Jurkat, Clone E6-1 (cell line): ENCODE data around the gene CCL24.

Experiments
- DNase-seq: peaks from one replicate; pipeline ENCODE4 v3.0.0-alpha.2; 2011; ENCODE audit warnings: low read depth, low spot score
- H3K4me3 ChIP-seq: 2 replicates; pipeline ENCODE4 v1.5.1; 2011; ENCODE audit warnings: mild to moderate bottlenecking, low read length, control low read depth, moderate library complexity

The CCL24 gene

DNA sequence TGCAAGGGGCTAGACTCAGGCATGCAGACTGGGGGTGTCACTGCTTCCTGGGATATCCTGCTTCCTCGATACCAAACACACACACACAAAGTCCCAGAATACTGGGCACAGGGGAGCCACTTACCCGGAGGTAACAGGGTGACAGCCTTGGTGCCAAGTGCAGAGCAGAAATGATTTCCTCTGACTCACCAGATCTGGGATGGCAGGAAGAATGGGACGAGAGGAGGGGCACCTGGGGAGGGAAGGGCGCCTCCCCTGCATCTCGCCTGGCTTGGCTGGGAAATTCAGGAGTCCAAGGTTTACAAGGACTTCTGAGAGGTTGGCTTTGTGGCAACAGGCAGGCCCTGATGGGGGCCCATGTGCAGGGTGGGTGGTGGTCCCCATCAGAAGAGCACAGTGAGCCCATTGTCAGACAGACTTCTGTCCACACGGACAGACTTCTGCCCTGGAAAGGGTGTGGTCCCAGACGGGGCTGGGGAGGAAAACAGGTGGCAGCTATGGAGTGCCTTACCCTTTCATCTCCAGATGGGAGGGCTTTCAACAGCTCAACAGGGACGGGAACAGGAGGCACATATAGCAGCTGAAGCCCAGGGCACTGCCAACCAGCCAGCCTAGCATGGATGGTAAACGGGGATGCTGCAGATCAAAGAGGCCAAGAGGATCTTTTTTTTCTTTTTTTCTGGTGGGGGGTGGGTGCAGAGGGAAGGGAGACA is 9.7 kb upstream of the CCL24 start:
- no peak for DNase-seq
- H3K4me3 ChIP-seq = no peak overlapping the region

DNA sequence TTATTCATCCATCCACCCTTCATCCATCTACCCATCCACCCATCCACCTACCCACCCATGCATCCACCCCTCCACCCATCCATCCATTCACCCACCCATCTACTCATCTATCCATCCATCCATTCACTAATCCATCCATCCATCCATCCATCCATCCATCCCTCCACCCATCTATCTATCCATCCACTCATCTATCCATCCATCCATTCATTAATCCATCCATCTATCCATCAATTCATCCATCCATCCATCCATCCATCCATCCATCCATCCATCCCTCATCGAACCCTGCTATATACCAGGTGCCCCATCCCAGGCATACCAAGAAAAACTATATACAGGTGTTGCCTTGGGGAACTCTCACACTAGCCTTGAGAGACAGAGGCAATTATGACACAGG is 7.1 kb upstream of the CCL24 start:
- DNase-seq = no peak
- H3K4me3 ChIP-seq = no peak overlapping the region

DNA sequence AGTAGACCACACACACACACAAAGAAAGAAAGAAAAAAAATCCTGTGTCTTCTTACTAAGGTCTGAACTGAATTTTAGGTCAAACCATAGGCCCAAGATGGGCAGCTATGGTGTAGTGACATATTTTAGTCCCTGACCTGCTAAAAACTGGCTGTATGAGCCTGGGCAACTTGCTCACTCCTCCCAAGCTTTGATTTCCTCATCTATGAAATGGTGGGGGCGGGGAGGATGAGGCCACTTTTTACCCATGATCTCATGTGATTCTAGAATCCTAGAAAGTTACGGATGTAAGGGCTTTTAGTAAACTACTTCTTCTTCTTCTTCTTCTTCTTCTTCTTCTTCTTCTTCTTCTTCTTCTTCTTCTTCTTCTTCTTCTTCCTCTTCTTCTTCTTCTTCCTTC is 6.1 kb upstream of the CCL24 start:
- H3K4me3 ChIP-seq = no peak overlapping the region
- DNase-seq = no peak

DNA sequence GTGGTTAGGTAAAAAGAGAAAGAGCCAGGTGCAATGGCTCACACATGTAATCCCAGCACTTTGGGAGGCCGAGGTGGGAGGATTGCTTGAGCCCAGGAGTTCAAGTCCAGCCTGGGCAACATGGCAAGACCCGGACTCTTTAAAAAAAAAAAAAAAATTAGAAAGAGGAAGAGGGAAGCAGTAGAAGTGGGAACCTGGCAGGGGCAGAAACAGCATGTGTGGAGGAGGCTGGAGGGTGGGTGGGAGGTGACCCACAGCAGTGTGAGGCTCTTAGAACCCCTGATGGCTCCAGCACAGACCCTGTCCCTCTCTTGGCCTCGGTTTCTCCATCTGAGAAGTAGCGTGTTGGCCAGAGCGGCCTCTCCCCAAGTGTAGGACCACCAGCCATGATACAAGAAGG is 4.9 kb upstream of the CCL24 start:
- DNase-seq = no peak
- no peak overlapping the region for H3K4me3 ChIP-seq

DNA sequence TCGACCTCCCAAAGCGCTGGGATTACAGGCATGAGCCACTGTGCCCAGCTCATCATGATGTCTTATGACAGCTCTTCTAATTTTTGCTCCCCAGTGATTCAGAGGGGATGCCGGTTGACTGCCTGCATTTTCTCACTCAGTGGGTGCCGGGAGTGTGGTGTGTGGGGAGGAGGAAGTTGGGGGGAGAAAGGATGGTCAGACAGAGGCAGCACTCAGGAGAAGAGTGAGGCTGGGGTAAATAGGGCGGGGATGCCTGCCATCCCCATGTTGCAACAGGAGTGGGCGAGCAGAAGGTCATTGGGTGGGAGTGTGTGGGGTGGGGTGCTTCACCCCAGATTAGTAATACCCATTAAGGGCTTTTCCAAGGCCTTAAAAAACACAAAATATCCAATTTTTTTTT is 3.5 kb upstream of the CCL24 start:
- no peak for DNase-seq
- no peak overlapping the region for H3K4me3 ChIP-seq

DNA sequence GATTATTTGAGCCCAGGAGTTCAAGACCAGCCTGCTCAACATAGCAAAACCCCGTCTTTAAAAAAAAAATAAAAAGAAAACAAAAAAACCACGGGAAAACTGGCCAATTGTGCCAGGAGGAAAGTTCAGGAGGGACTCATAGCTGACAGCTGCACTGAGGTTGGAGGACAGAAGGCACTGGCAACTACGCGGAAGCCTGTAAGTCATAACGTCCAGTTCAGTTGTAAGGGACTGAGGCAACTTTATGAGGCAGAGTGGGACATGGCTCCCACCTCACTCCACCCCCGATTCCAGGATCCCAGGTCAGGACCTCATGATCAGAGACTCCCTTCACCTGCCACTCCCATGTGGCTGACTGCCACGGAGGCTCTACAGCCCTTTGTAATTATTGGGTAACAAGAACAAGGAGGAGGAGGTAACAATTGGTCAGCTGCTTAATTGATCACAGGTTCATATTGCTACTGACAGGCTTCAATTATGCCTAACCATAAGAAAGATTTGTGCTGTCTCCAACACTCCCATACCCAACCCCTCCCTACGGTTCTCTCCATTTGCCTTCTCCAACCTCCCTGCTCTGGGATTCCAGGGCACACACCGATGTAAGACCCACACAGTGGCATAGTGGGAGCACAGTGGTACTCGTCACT is 1.9 kb upstream of the CCL24 start:
- DNase-seq = no peak

DNA sequence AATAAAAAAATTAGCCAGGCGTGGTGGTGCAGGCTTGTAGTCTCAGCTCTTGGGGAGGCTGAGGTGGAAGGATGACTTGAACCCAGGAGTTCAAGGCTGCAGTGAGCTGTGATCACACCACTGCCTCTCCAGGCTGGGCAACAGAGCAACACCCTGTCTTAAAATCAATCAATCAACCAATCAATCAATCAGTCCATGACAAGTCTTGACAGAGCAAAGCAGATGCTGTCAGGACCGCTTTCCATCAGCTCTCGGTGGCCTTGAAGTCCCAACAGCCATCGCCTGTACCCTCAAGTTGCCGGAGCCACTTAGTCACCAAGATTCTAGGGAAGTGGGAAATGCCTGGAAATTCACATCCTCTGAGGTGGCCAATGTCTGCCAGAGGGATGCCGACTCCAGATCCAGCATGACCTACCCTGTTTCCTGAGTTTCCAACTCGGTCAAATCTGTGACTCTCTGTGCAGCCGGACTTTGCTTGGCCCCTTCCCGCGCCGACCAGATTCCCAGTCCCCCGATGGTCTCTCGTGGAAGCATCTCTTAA is 871 bp upstream of the CCL24 start:
- H3K4me3 ChIP-seq = no peak overlapping the region
- no peak for DNase-seq

More for the DNA sequence above, 1.9 kb upstream of the CCL24 start:
- no peak overlapping the region for H3K4me3 ChIP-seq

DNA sequence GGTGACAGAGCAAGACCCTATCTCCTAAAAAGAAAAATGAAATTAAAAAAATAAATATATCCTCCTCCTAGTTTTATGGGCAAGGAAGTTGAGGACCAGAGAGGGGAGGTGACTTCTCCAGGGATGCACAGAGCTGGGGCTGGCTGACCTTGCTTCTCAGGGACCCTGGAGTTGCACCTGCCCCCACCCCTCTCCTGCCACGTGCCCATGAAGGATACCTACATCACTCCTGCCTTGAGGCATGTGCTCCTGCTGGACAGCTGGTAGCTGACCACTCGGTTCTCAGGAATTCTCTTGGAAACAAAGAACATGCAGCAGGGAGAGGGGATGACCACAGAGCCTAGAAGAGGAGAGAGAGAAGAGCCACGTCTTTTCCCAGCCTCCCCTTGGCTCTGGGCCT is 522 bp downstream of the CCL24 start:
- DNase-seq = no peak
- H3K4me3 ChIP-seq = no peak overlapping the region

DNA sequence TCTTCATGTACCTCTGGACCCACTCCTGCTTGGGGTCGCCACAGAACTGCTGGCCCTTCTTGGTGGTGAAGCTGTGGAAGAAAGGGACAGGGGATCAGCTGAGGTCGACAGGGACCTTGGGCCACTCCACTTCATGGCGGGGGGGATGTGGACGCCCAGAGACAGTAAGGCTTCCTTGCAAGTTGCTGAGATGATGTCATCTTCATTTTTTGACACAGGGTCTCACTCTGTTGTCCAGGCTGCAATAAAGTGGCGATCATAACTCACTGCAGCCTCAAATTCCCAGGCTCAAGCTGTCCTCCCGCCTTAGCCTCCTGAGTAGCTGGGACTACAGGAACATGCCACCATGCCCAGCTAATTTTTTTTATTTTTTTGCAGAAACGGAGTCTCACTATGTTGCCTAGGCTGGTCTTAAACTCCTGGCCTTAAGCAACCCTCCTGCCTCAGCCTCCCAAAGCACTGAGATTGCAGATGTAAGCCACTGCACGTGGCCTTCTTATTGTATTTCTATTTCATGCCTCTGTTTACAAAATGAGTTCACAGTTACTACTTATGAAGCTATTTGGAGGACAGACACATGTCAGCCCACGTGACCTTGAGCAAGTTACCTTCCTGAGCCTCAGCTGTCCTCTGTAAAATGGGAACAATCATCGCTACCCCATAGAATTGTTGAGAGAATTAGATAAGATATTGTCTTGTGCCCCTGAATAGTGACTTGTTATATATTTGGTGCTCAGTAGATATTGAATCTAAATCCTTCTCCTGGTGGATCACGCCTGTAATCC is 1.5 kb downstream of the CCL24 start:
- no peak overlapping the region for H3K4me3 ChIP-seq
- DNase-seq = no peak

DNA sequence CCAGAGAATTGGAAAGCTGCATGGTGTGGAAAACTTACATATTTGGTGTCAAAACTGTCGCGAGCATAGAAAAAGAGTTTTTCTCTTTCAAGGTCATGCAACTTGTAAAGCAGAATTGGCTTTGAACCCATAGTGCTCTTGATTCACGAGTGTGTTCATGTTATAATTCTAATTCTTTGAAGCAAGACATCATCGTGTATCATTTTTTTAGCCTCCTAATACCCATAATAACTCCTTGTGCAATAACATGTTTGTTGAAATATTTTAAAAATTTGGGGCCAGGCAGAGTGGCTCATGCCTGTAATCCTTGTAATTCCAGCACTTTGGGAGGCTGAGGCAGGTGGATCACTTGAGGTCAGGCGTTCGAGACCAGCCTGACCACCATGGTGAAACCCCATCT is 4.2 kb downstream of the CCL24 start:
- H3K4me3 ChIP-seq = no peak overlapping the region
- DNase-seq = no peak

DNA sequence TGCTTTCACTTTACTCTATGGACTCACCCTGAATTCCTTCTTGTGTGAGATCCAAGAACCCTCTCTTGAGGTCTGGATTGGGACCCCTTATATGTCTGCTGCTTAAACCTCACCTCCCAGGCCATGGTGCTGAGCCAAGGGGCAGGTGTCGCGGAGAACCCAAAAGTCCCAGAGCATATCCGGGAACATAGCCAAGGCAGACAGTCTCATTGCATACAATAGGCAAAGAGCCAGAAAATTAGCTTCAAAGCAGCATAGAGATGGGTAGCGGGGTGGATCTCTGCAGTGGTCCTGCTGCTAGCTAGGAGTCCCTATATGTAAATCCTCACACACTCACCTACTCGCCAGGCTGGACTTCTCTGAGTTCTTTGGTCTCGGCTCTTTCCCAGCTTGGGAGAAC is 5.5 kb downstream of the CCL24 start:
- no peak for DNase-seq
- no peak overlapping the region for H3K4me3 ChIP-seq

DNA sequence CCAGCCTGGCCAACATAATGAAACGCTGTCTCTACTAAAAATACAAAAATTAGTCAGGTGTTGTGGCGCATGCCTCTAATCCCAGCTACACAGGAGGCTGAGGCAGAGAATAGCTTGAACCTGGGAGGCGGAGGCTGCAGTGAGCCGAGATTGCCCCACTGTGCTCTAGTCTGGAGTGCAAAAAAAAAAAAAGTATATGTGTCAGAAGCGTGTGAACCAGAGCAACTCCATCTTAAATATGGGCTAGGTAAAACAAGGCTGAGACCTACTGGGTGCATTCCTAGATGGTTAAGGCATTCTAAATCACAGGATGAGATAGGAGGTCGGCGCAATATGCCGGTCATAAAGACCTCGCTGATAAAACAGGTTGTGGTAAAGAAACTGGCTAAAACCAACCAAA is 6.2 kb downstream of the CCL24 start:
- H3K4me3 ChIP-seq = no peak overlapping the region
- DNase-seq = no peak

DNA sequence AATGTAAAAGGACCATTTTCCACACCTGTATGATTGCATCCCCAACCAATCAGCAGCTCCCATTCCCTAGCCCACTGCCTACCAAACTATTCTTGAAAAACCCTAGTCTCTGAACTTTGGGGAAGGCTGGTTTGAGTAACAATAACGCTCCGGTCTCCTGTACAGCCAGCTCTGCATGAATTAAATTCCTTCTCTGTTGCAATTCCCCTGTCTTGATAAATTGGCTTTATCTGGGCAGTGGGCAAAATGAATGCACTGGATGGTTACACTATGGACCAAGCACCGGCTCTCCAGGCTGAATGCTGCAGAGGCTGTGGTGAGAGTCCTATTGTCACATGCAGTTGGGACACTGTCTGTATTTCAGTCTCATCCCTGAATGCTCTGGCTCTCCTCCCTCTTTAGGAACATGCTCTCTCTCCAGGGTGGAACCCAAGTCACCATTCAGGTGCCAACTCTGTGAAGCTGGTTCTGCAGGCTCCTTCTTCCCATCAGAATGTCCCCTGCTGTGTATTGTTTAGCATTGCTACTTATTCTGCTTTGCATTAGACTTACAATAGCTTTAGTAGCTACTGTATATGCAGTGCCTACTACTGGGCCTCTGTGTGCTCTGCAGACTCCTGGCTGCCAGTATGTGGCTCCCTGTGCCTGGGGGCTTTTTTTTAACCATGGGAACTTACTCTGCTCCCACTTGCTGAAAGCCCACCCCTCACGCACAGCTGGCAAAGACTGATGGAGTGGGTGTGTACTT is 6.9 kb downstream of the CCL24 start:
- no peak overlapping the region for H3K4me3 ChIP-seq
- DNase-seq = no peak

DNA sequence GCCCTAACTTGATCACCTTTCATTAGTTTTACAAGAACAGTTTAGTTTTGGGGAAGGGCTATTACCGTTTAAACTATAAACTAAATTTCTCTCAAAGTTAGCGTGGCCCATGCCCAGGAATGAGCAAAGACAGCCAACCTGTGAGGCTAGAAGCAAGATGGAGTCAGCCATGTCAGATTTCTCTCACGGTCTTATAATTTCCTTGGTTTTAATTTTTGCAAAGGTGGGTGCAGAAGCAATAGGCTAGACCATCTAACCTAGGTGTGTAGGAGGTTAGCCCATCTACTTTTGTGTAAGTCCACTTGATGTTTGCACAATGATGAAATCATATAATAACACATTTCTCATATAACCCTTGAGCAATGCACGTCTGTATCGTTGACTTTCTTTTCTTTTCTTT is 8.9 kb downstream of the CCL24 start:
- H3K4me3 ChIP-seq = no peak overlapping the region
- DNase-seq = no peak

DNA sequence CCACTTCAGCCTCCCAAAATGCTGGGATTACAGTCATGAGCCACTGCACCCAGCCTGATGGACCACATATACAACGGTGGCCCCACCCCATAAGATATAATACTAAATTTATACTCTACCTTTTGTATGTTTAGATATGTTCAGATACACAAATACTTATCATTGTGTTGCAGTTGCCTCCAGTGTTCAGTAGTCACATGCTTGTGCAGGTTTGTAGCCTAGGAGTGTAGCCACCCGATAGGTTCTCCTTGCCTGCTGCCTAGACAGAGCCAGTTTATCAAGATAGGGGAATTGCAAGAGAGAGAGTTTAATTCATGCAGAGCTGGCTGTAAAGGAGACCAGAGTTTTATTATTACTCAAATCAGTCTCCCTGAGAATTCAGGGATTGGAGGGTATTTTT is 9.6 kb downstream of the CCL24 start:
- no peak for DNase-seq
- H3K4me3 ChIP-seq = no peak overlapping the region

DNA sequence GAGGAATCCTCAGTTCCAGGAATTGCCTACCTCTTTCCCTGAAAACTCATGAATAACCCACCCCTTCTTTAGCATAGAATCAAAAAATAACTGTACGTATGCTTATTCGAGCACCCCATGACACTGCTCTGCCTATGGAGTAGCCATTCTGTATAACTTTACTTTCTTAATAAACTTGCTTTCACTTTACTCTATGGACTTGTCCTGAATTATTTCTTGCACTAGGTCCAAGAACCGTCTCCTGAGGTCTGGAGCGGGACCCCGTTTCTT is 11.1 kb downstream of the CCL24 start:
- no peak overlapping the region for H3K4me3 ChIP-seq
- no peak for DNase-seq

DNA sequence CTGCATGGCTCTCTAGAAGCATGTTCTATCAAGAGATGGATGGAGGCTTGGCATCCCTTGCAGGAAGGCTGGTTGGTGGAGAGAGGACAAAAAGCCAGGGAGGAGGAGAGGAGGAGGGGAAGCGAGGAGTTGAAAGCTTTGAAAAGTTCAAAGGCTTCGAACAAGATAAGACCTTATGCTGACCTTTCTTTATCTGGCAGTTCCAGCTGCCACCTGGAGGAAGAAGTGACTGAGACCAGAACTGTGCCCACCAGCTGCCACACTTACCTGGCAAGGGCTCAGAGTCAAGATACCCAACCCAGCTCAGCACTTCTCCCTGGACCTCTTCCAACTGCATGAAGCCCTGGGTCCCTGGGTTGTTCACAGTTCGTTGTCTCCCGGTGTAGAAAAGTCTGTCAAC is 14.8 kb downstream of the CCL24 start:
- H3K4me3 ChIP-seq = no peak overlapping the region
- peak; percentile 27 for DNase-seq

DNA sequence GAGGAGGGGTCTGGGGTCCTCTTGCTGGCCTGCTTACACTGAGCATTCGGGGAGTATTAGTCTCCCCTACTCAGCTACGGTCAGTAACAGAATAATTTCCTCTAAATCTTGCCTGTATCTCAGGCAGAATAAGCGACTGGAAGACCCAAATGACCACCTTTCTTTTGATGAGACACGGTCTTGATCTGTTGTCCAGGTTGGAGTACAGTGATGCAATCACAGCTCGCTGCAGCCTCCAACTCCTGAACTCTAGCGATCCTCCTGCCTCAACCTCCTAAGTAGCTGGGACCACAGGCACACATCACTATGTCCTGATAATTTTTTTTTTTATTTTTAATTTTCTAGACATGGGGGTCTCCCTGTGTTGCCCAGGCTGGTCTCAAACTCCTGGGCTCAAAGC is 17.2 kb downstream of the CCL24 start:
- DNase-seq = no peak
- H3K4me3 ChIP-seq = no peak overlapping the region

DNA sequence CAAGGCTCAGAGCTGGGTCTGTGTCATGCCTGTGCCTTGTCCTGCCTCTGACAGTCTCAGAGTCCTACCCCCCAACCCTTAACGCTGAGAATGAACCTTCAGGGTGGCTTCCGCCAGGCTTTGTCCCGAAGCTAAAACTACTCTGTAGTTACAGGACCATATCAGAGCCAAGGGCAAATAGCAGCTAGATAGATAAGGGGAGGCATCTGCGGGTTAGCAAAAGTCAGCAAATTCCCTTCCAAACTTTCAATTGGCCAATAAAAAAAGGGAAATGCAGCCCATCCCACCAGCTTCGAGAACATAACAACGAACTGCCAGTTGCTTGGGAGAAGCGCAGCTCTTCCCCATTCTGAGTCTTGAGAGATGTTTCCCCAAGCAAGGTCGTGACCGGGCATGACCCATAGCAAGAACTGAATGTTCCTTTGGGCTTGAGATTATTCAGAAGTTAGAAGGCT is 17.7 kb downstream of the CCL24 start:
- no peak for DNase-seq
- H3K4me3 ChIP-seq = no peak overlapping the region

DNA sequence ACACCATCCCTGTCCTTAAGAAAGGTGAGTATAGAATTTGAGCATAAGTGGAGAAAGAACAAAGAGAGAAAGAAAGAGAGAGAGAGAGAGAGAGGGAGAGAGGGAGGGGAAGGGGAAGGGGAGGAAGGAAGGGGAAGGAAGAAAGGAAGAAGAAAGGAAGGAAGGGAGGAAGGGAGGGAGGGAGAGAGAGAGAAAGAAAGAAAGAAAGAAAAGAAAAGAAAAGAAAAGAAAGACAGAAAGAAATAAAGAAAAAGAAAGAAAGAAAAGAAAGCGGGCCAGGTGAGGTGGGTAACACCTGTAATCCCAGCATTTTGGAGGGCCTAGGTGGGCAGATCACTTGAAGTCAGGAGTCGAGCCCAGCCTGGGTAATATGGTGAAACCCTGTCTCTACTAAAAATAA is 19.9 kb downstream of the CCL24 start:
- H3K4me3 ChIP-seq = no peak overlapping the region
- no peak for DNase-seq
